ENCODE data around the gene FAM3D.

Gene FAM3D

GRCh38 chr3:58672880-58673279 is 6.3 kb upstream of the FAM3D start:
- H3K9me3 Mint-ChIP-seq (ENCODE audit: low read depth), result no peaks in the 10 kb centered on the region
- no peaks in the 10 kb centered on the region for H3K36me3 Mint-ChIP-seq
- peaks cover 7% of the 10 kb centered on the region for H3K27me3 Mint-ChIP-seq
- no peaks in the 10 kb centered on the region for H3K4me1 Mint-ChIP-seq (ENCODE audit: low read depth)
- no peak overlapping the region for H3K4me3 Mint-ChIP-seq
- no peak overlapping the region for H3K27ac Mint-ChIP-seq

GRCh38 chr3:58672451-58672850 is 5.9 kb upstream of the FAM3D start:
- no peak overlapping the region for H3K4me3 Mint-ChIP-seq
- no peaks in the 10 kb centered on the region for H3K4me1 Mint-ChIP-seq (ENCODE audit: low read depth)
- H3K36me3 Mint-ChIP-seq, result no peaks in the 10 kb centered on the region
- H3K27me3 Mint-ChIP-seq, result peaks cover 7% of the 10 kb centered on the region
- no peak overlapping the region for H3K27ac Mint-ChIP-seq
- H3K9me3 Mint-ChIP-seq (ENCODE audit: low read depth), result no peaks in the 10 kb centered on the region

GRCh38 chr3:58670506-58671135 is 4.0 kb upstream of the FAM3D start:
- H3K4me1 Mint-ChIP-seq (ENCODE audit: low read depth), result no peaks in the 10 kb centered on the region
- H3K4me3 Mint-ChIP-seq, result no peak overlapping the region
- no peaks in the 10 kb centered on the region for H3K9me3 Mint-ChIP-seq (ENCODE audit: low read depth)
- no peaks in the 10 kb centered on the region for H3K36me3 Mint-ChIP-seq
- H3K27me3 Mint-ChIP-seq, result peaks cover 5% of the 10 kb centered on the region
- H3K27ac Mint-ChIP-seq, result no peak overlapping the region

DNA sequence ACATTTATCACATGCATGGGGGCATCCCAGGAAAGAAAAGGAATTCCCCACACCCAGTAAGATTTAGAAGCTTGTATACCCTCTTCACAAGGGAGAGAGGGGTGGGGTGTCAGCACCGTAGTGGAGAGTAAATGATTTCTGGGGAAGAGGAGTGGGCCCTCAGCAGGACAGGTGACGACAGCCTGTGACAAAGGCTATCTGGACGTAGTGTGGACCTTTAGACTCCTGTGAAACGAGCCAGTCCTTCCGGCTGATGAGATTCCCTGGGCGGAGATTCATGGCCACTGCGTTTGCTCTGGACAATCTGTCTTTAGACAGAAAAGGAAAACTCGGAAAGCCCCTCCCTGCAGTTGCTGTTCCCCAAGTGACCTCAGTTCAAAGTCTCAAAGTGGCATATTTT is 1.7 kb upstream of the FAM3D start:
- Mint-ChIP-seq H3K9me3 (ENCODE audit: low read depth) (no peaks in the 10 kb centered on the region), H3K36me3 (no peaks in the 10 kb centered on the region), H3K27me3 (peaks cover 7% of the 10 kb centered on the region), H3K4me3 (no peak overlapping the region), H3K4me1 (ENCODE audit: low read depth) (no peaks in the 10 kb centered on the region), H3K27ac (no peak overlapping the region)

DNA sequence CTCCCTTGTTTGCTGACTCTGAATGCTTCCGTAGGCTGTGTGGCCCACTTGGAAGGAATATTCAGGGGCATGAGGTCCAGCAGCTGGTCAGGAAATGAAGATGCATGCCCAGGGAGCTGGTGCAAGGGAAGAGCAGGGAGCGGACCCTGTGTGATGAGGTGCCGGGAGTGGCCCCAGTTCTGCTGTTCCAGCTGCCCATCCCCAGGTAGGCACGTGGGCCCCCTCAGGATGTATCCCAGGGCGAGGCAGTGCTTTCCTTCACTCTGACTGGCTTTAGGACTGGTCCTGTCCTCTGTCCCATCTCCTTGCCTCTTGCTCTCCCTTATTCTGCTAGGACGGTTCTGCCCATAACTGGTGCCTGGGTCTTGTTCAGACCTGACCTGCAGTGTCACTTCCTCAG is 1.1 kb upstream of the FAM3D start:
- Mint-ChIP-seq H3K4me1 (ENCODE audit: low read depth) (no peaks in the 10 kb centered on the region), H3K27me3 (peaks cover 7% of the 10 kb centered on the region), H3K36me3 (no peaks in the 10 kb centered on the region), H3K4me3 (no peak overlapping the region), H3K9me3 (ENCODE audit: low read depth) (no peaks in the 10 kb centered on the region), H3K27ac (no peak overlapping the region)

DNA sequence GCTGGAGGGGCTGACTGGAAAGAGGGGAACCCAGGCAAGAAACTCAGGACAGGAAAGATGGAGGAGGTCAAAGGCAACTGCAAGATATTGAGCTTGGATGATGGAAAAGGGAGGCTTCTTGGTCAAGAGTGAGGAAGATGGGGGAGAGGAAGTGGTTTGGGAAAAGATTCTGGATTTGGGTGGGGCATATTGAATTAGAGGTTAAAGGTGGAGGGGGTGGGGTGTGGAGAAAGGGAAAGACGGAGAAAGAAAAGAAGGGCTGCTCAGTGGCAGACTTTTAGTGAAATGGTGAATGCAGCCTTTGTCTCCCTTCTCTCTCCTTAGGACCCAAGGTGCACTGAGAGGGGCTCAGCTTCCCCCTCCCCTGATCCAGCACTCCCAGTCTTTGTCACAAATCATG is 655 bp upstream of the FAM3D start:
- no peaks in the 10 kb centered on the region for H3K4me1 Mint-ChIP-seq (ENCODE audit: low read depth)
- no peak overlapping the region for H3K27ac Mint-ChIP-seq
- no peak overlapping the region for H3K4me3 Mint-ChIP-seq
- no peaks in the 10 kb centered on the region for H3K36me3 Mint-ChIP-seq
- peaks cover 7% of the 10 kb centered on the region for H3K27me3 Mint-ChIP-seq
- no peaks in the 10 kb centered on the region for H3K9me3 Mint-ChIP-seq (ENCODE audit: low read depth)

DNA sequence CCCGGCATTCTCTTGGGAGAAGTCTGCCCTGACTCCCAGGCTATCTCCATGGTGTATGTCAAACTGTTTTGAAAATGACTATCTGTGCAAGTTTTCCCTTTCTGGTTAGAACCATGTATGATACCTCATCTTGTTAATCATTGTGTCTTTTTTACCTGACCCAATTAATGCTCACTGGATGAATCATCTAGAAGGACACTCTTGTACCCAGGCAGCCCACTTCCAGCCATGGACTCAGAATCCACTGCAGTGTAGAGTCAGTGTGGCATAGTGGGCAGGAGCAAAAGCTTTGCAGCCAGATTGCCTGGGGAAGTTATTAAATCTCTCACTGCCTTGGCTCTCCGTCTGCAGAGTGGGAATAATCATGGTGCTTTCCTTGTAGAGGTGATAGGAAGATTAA is 1.2 kb downstream of the FAM3D start:
- Mint-ChIP-seq H3K27ac (no peak overlapping the region), H3K9me3 (ENCODE audit: low read depth) (no peaks in the 10 kb centered on the region), H3K27me3 (peaks cover 4% of the 10 kb centered on the region), H3K36me3 (no peaks in the 10 kb centered on the region), H3K4me1 (ENCODE audit: low read depth) (no peaks in the 10 kb centered on the region), H3K4me3 (no peak overlapping the region)

GRCh38 chr3:58664611-58665010 is 2.0 kb downstream of the FAM3D start:
- Mint-ChIP-seq H3K36me3 (no peaks in the 10 kb centered on the region), H3K27ac (no peak overlapping the region), H3K4me3 (no peak overlapping the region), H3K4me1 (ENCODE audit: low read depth) (no peaks in the 10 kb centered on the region), H3K9me3 (ENCODE audit: low read depth) (no peaks in the 10 kb centered on the region), H3K27me3 (peaks cover 3% of the 10 kb centered on the region)

DNA sequence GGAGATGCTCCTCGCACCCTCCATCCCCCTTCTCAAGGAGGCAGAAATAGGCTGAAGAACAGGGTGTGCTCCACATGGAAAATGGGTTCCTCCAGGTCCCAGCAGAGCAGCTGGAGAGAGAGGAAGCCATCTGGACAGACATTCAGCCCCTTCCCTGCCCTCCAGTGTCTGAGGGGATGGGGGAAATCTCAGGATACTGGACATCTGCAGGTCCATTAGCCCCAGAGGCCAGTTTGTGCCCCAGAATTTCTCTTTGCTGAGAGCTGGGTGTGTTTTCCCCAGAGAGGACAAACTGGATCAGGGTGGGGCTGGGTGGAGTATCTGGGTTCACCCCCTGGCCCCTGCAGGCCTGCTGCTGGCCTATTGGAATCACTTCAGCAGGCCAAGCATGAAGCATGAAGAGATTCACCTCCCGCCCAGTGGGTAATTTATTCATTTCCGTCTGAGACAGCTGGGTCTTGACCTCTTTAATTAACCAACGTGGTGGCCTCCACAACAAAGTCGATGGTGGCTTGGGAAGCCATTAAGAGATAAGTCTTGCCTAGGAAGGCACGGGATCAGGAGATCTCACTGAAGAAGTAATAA is 4.6 kb downstream of the FAM3D start:
- no peaks in the 10 kb centered on the region for H3K4me1 Mint-ChIP-seq (ENCODE audit: low read depth)
- no peaks in the 10 kb centered on the region for H3K36me3 Mint-ChIP-seq
- H3K4me3 Mint-ChIP-seq, result no peak overlapping the region
- no peaks in the 10 kb centered on the region for H3K9me3 Mint-ChIP-seq (ENCODE audit: low read depth)
- H3K27me3 Mint-ChIP-seq, result peaks cover 3% of the 10 kb centered on the region
- H3K27ac Mint-ChIP-seq, result no peak overlapping the region

DNA sequence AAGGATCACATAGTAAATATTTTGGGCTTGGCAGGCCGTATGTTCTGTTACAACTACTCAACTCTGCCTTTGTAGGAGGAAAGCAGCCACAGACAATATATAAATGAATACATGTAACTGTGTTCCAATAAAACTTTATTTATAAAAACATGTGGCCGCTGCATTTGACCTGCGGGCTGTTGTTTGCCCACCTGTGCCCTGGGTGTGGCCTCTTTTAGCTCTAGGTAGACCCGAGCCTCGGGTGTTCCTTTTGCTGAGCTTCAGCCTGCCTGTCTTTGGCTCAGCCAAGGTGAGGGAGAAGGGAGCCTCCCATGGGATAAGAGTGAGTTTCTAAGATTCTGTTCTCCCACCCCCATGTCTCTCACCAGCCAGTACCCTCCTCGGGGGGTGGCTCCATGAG is 5.6 kb downstream of the FAM3D start:
- Mint-ChIP-seq H3K4me3 (no peak overlapping the region), H3K27ac (no peak overlapping the region), H3K9me3 (ENCODE audit: low read depth) (no peaks in the 10 kb centered on the region), H3K4me1 (ENCODE audit: low read depth) (no peaks in the 10 kb centered on the region), H3K36me3 (no peaks in the 10 kb centered on the region), H3K27me3 (peaks cover 4% of the 10 kb centered on the region)

- Mint-ChIP-seq H3K4me1 (ENCODE audit: low read depth) (no peaks in the 10 kb centered on the region), H3K36me3 (no peaks in the 10 kb centered on the region), H3K4me3 (no peak overlapping the region), H3K9me3 (ENCODE audit: low read depth) (no peaks in the 10 kb centered on the region), H3K27ac (no peak overlapping the region), H3K27me3 (peaks cover 6% of the 10 kb centered on the region)
These were observed 7.4 kb downstream of the FAM3D start for GRCh38 chr3:58659051-58659675.

GRCh38 chr3:58658508-58658907 is 8.1 kb downstream of the FAM3D start:
- H3K27me3 Mint-ChIP-seq, result peaks cover 6% of the 10 kb centered on the region
- H3K4me1 Mint-ChIP-seq (ENCODE audit: low read depth), result no peaks in the 10 kb centered on the region
- no peaks in the 10 kb centered on the region for H3K36me3 Mint-ChIP-seq
- no peak overlapping the region for H3K4me3 Mint-ChIP-seq
- no peak overlapping the region for H3K27ac Mint-ChIP-seq
- no peaks in the 10 kb centered on the region for H3K9me3 Mint-ChIP-seq (ENCODE audit: low read depth)

- Mint-ChIP-seq H3K36me3 (no peaks in the 10 kb centered on the region), H3K4me3 (no peak overlapping the region), H3K4me1 (ENCODE audit: low read depth) (no peaks in the 10 kb centered on the region), H3K9me3 (ENCODE audit: low read depth) (no peaks in the 10 kb centered on the region), H3K27me3 (peaks cover 6% of the 10 kb centered on the region), H3K27ac (no peak overlapping the region)
These were observed 8.9 kb downstream of the FAM3D start for GRCh38 chr3:58657571-58658141.

- H3K4me1 Mint-ChIP-seq (ENCODE audit: low read depth), result no peaks in the 10 kb centered on the region
- H3K27me3 Mint-ChIP-seq, result peaks cover 8% of the 10 kb centered on the region
- H3K36me3 Mint-ChIP-seq, result no peaks in the 10 kb centered on the region
- H3K27ac Mint-ChIP-seq, result no peak overlapping the region
- H3K4me3 Mint-ChIP-seq, result no peak overlapping the region
- no peaks in the 10 kb centered on the region for H3K9me3 Mint-ChIP-seq (ENCODE audit: low read depth)
These were observed 9.5 kb downstream of the FAM3D start for GRCh38 chr3:58657036-58657520.

- H3K4me1 Mint-ChIP-seq (ENCODE audit: low read depth), result no peaks in the 10 kb centered on the region
- H3K4me3 Mint-ChIP-seq, result no peak overlapping the region
- H3K27ac Mint-ChIP-seq, result no peak overlapping the region
- H3K27me3 Mint-ChIP-seq, result peaks cover 8% of the 10 kb centered on the region
- H3K36me3 Mint-ChIP-seq, result no peaks in the 10 kb centered on the region
- H3K9me3 Mint-ChIP-seq (ENCODE audit: low read depth), result no peaks in the 10 kb centered on the region
These were observed 9.9 kb downstream of the FAM3D start for GRCh38 chr3:58656631-58657030.
